Measurements from ENCODE around the gene GJB3. TPM values are rescaled to one million over a fixed set of nuclear protein-coding genes. Genes with fewer than 3 reads are reported as not detected.

Gene GJB3
- total RNA-seq, 1 donor from 2014 or later = 9.6 TPM

DNA sequence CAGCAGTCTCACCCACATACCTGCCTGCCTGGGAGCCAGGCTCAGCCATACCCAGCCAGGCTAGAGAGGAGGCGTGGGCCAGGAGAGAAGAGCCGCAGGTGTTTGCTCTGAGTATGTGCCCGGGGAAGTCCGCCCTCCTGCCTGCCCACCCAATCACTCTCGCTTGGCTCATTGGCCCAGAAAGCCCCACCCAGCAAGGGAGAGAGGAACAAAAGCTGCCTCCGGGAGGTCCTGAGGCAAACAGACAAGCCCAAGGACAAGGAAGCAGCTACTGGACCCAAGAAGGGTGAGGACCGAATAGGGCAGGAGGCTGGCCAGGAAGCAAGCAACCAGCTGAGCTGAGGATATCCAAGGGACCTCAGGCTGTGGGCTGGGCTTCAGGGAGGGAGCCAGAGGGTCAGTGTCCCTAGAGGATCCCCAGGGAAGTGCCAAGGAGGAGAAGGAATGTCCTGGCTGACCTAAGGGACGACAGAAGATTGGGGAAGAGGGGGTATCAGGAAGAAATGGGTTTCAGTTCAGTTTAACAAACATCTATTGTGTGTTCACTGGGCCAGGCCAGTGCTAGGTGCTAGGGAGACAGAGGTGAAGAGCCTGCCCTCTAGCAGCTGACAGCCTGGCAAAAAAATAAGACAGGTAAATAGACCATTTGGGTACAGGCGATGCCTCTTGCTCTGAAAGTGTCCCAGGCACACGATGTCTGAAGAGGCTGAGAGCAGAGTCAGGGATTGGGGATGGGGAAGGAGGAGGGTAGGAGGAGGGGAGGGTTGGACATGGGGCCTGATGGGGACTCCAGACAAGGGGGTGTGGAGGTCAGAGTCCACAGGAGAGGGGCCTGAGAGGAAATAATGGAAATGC lies 21.3 kb upstream of the GJB3 start, which contains the start of gene GJB4:
GJB4 (plus strand) TSS at position 238 of the 855 bp plus-strand sequence. CDS start 1,515 bp downstream, outside the sequence.
- Mint-ChIP-seq H3K27me3 (ENCODE audit: unreplicated experiment) (peaks cover 2% of the 10 kb centered on the region), H3K9me3 (ENCODE audit: unreplicated experiment) (no peaks in the 10 kb centered on the region), H3K4me1 (ENCODE audit: unreplicated experiment) (no peaks in the 10 kb centered on the region), H3K27ac (ENCODE audit: unreplicated experiment) (no peak within 1 kb of the TSS), H3K36me3 (ENCODE audit: low read depth, unreplicated experiment) (no peaks in the 10 kb centered on the region), H3K4me3 (ENCODE audit: unreplicated experiment) (no peak within 1 kb of the TSS)
- DNase-seq (ENCODE audit: low spot score) = no peak
- TF ChIP-seq, protein P1, sequence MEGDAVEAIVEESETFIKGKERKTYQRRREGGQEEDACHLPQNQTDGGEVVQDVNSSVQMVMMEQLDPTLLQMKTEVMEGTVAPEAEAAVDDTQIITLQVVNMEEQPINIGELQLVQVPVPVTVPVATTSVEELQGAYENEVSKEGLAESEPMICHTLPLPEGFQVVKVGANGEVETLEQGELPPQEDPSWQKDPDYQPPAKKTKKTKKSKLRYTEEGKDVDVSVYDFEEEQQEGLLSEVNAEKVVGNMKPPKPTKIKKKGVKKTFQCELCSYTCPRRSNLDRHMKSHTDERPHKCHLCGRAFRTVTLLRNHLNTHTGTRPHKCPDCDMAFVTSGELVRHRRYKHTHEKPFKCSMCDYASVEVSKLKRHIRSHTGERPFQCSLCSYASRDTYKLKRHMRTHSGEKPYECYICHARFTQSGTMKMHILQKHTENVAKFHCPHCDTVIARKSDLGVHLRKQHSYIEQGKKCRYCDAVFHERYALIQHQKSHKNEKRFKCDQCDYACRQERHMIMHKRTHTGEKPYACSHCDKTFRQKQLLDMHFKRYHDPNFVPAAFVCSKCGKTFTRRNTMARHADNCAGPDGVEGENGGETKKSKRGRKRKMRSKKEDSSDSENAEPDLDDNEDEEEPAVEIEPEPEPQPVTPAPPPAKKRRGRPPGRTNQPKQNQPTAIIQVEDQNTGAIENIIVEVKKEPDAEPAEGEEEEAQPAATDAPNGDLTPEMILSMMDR (IDR thresholded peaks at IDR 0.05; ENCODE audit: unreplicated experiment) = no peak

DNA sequence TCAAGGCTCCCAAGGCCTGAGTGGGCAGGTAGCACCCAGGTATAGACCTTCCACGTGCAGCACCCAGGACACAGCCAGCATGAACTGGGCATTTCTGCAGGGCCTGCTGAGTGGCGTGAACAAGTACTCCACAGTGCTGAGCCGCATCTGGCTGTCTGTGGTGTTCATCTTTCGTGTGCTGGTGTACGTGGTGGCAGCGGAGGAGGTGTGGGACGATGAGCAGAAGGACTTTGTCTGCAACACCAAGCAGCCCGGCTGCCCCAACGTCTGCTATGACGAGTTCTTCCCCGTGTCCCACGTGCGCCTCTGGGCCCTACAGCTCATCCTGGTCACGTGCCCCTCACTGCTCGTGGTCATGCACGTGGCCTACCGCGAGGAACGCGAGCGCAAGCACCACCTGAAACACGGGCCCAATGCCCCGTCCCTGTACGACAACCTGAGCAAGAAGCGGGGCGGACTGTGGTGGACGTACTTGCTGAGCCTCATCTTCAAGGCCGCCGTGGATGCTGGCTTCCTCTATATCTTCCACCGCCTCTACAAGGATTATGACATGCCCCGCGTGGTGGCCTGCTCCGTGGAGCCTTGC lies 19.7 kb upstream of the GJB3 start:
- Mint-ChIP-seq H3K9me3 (ENCODE audit: unreplicated experiment) (no peaks in the 10 kb centered on the region), H3K4me1 (ENCODE audit: unreplicated experiment) (no peaks in the 10 kb centered on the region), H3K4me3 (ENCODE audit: unreplicated experiment) (no peak overlapping the region), H3K27me3 (ENCODE audit: unreplicated experiment) (peaks cover 2% of the 10 kb centered on the region), H3K36me3 (ENCODE audit: low read depth, unreplicated experiment) (no peaks in the 10 kb centered on the region), H3K27ac (ENCODE audit: unreplicated experiment) (no peak overlapping the region)
- DNase-seq (ENCODE audit: low spot score) = no peak
- TF ChIP-seq, protein P1 (IDR thresholded peaks at IDR 0.05; ENCODE audit: unreplicated experiment) = no peak

DNA sequence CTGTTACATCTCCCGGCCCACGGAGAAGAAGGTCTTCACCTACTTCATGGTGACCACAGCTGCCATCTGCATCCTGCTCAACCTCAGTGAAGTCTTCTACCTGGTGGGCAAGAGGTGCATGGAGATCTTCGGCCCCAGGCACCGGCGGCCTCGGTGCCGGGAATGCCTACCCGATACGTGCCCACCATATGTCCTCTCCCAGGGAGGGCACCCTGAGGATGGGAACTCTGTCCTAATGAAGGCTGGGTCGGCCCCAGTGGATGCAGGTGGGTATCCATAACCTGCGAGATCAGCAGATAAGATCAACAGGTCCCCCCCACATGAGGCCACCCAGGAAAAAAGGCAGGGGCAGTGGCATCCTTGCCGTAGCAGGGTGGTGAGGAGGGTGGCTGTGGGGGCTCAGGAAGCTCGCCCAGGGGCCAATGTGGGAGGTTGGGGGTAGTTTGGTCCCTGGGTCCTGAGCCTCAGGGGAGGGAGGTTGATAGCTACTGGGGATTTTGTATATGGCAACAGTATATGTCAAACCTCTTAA lies 19.2 kb upstream of the GJB3 start:
- H3K27me3 Mint-ChIP-seq (ENCODE audit: unreplicated experiment) = peaks cover 2% of the 10 kb centered on the region
- TF ChIP-seq, protein P1 (IDR thresholded peaks at IDR 0.05; ENCODE audit: unreplicated experiment) = no peak
- H3K4me3 Mint-ChIP-seq (ENCODE audit: unreplicated experiment) = no peak overlapping the region
- DNase-seq (ENCODE audit: low spot score) = no peak
- H3K4me1 Mint-ChIP-seq (ENCODE audit: unreplicated experiment) = no peaks in the 10 kb centered on the region
- H3K27ac Mint-ChIP-seq (ENCODE audit: unreplicated experiment) = no peak overlapping the region
- H3K9me3 Mint-ChIP-seq (ENCODE audit: unreplicated experiment) = no peaks in the 10 kb centered on the region
- H3K36me3 Mint-ChIP-seq (ENCODE audit: low read depth, unreplicated experiment) = no peaks in the 10 kb centered on the region

DNA sequence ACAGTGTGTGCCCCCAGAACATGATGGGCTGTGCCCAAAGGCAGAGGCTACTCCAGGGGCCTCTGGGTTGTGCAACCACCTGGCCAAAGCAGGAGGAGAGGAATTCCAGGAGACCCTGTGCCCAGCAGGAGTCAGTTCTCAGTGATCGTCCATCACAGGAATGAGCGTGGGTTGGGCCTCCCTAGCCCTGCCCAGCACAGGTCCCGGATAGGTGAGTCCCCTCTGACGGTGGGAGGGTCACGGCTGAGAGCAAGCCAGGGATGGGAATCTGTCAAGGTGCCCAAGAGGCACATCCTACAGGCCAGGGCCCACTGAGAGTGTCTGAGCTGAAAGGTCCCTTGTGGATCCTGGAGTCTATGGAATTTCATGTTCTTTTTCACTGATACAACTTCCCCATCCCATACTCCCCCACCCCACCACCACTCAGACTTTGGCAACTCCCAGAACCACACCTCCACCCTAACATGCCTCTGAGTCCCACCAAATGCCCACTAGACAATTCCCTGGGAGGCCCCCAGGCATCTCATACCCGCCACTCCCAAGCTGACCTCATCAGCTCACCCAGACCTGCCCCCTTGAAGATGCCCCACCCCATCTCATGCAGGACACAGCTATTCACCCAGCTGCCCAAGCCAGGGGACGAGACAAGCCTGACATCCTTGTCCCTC lies 18.4 kb upstream of the GJB3 start:
- Mint-ChIP-seq H3K4me1 (ENCODE audit: unreplicated experiment) (no peaks in the 10 kb centered on the region), H3K27me3 (ENCODE audit: unreplicated experiment) (peaks cover 2% of the 10 kb centered on the region), H3K9me3 (ENCODE audit: unreplicated experiment) (no peaks in the 10 kb centered on the region), H3K27ac (ENCODE audit: unreplicated experiment) (no peak overlapping the region), H3K4me3 (ENCODE audit: unreplicated experiment) (no peak overlapping the region), H3K36me3 (ENCODE audit: low read depth, unreplicated experiment) (no peaks in the 10 kb centered on the region)
- TF ChIP-seq, protein P1 (IDR thresholded peaks at IDR 0.05; ENCODE audit: unreplicated experiment) = no peak
- no peak for DNase-seq (ENCODE audit: low spot score)
